Measurements from ENCODE around the gene NCAM1.
A peak's percentile ranks its signal among the peaks of the same experiment; 100 is the strongest.

Gene NCAM1

GRCh38 chr11:112968941-112969713 is 7.9 kb downstream of the NCAM1 start:
- no peak for DNase-seq

DNA sequence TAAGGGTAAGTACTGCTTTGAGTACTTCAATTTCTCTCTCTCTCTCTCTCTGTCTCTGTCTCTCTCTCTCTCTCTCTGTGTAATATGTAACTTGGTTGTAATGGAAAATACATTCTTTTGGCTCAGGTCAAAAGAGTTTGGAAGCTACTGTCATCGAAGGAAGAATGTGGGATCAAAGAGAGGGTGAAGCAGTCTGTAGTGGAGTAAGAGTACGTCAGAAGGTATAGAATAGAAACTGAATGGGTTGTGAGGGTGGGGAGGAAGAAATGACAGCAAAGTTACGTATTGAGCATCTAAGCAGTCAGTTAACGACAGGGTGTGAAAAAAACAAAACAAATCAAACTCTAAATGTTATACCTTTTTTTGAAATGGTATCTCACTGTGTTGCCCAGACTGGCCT is 10.0 kb downstream of the NCAM1 start:
- DNase-seq: no peak

DNA sequence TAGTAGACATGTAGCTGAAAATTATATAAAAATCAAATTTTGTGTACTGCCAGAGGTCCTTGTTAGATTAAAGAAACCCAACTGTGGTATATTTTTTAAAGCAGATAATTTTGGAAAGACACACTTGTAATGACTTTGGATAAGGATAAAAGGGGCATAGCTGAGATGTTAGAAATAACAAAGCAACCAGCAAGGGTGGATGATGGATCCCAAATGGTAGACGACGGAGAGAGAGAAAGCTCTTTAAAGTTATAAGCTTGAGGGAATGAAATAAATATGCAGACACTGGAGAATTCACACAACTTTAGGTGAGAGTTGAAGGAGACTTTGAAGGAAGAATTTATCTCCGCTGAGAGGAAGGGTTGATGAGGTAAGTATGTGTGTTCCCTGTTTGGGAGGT is 10.6 kb downstream of the NCAM1 start:
- DNase-seq: no peak

GRCh38 chr11:112972399-112973145 is 11.4 kb downstream of the NCAM1 start:
- no peak for DNase-seq

GRCh38 chr11:112975051-112975450 is 13.8 kb downstream of the NCAM1 start:
- no peak for DNase-seq

DNA sequence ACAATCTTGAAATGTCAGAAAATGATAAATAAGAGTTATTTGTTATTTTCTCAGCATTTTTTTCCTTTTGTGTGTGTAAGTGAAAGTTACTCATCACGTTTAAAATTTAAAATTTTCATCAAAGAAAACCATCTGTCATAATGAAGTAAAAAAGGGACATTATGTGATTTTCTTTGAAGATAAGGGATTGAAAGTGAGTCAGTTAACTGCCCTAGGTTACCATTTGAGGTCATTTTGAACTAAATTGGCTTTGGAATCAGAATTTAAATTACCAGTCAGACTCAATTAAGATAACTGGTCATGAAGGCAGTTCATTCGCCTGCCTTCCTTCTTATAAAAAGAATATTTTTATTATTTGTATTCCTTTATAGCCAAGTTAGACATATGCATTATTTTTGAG is 14.3 kb downstream of the NCAM1 start:
- no peak for DNase-seq

- DNase-seq: peak; percentile 66
Observed at GRCh38 chr11:112977755-112978154, 16.5 kb downstream of the NCAM1 start.

GRCh38 chr11:112983887-112984286 is 22.7 kb downstream of the NCAM1 start:
- DNase-seq: no peak

DNA sequence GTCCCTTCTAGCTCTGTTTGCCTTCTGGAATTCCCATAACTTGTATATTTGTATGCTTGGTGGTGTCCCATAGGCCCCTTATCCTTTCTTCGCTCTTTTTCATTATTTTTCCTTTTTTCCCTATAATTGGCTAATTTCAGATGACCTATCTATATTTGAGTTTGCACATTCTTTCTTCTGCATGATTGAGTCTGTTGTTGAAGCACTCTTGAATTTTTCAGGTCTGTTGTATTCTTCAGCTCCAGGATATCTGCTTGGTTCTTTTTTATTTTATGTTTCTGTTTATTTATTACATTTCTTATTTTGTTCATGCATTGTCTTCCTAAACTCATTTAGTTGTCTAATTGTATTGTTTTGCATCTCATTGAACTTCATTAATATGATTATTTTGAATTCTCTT is 28.0 kb downstream of the NCAM1 start:
- DNase-seq: no peak

DNA sequence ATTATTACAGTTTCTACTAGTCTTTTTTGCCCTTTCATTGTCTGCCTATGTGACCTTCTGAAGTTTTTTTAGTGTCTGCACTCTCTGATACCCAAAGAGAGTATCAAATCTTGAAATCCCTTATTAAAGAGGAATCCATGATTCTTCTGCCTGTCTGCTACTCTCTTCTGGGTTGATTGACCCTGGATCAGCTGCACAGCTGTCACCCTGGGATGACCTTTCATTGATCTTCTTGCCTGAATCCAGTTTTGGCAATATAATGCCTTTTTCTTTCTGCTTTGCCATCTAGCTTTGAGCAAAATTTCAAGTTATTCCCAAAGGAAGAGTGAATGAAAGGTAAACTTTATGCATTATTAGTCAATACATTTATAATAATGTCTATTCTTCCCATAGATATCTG is 32.6 kb downstream of the NCAM1 start:
- DNase-seq: no peak

GRCh38 chr11:112995423-112996090 is 34.3 kb downstream of the NCAM1 start:
- no peak for DNase-seq

- DNase-seq: no peak
Observed at GRCh38 chr11:112996994-112997393, 35.8 kb downstream of the NCAM1 start.

GRCh38 chr11:112997857-112998466 is 36.7 kb downstream of the NCAM1 start:
- no peak for DNase-seq

- no peak for DNase-seq
Observed at GRCh38 chr11:112999520-112999919, 38.3 kb downstream of the NCAM1 start.

- no peak for DNase-seq
Observed at GRCh38 chr11:113001709-113002108, 40.5 kb downstream of the NCAM1 start.

- no peak for DNase-seq
Observed at GRCh38 chr11:113006896-113007445, 45.8 kb downstream of the NCAM1 start.

DNA sequence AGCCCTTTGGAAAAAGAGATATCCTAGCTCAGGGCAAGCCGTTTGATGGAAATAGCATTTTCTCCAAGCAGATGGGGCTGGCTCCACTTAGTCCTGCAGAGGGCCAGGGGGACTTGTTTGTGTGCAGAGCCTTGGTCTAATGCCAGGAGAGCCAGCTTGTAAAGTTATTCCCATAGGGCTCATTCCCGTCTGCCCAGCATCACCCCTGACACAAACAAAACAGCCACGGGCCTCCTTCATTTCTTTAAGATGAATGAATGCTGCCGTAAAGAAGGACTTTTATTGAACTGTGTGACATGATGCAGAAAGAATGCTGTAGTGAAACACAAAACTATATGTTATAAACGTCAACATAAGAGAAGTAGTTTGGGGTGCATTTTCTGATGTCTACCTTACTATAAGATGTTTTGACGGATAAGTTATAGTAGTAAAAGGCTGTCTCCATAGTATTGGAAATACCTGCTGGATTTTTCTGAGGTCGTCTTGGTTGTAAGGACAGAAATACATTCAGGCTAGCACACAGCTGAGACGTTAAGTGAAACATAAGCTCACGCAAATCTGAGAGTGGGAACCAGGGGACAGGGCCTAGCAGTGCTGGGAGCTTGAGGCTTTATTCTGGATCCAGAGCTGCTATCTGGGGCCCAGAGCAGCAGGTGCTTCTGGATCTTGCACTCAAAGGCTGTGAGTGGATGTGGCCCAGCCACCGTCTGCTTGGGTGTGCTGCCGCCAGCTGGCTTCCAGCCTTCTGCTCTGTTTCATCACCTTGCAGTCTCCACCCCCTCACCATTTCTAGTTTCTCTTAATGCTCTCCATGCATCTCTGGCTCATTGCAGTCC is 53.3 kb downstream of the NCAM1 start:
- DNase-seq: no peak

- no peak for DNase-seq
Observed at GRCh38 chr11:113015098-113015455, 53.9 kb downstream of the NCAM1 start.

GRCh38 chr11:113016905-113017304 is 55.7 kb downstream of the NCAM1 start:
- DNase-seq: no peak

DNA sequence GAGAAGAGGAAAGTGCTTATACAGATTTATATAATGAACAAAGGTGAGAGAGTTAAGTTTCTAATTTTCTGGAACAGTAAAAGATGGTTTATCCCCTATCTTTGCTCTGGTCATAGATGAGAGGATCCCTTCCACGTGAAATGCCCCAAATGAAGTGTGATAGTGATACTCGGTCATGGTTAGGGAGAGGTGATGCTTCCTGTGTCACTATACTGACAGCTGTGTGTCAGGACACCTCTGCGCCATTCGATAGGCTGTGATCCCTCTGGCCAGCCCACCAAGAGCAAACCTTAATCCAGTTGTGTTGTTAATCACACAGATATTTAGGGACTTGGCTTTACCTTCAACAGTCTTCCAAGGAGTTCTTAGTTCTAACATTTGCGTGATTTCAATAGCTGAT is 57.7 kb downstream of the NCAM1 start:
- no peak for DNase-seq

GRCh38 chr11:113019711-113020110 is 58.5 kb downstream of the NCAM1 start:
- no peak for DNase-seq

GRCh38 chr11:113021111-113021510 is 59.9 kb downstream of the NCAM1 start:
- DNase-seq: no peak
